ENCODE data around the gene S1PR3.

S1PR3 gene

DNA sequence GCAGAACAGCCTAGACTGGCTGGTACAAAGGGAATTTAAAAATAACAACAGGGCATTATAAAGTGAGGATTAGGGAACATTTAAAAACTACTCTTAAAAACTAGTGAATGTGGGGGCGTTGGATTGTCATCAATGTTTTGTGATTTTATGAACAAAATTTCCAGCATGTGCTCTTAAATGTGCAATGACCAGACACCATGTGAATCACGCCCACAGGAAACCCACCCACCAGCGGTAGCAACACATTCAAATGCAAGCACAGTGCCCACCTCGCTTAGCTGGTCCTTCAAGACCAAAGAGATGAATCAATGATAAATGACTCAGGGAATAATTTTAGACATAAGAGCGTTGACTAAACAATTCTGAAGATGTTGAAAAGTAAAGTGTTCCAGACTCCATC lies 40.9 kb downstream of the S1PR3 start:
- H3K4me3 ChIP-seq (ENCODE audit: low read length), result no peak overlapping the region
- no peak overlapping the region for H2AFZ ChIP-seq (ENCODE audit: low read length)
- H3K79me2 ChIP-seq (ENCODE audit: low read length), result no peaks in the 10 kb centered on the region
- TF ChIP-seq, protein P1, sequence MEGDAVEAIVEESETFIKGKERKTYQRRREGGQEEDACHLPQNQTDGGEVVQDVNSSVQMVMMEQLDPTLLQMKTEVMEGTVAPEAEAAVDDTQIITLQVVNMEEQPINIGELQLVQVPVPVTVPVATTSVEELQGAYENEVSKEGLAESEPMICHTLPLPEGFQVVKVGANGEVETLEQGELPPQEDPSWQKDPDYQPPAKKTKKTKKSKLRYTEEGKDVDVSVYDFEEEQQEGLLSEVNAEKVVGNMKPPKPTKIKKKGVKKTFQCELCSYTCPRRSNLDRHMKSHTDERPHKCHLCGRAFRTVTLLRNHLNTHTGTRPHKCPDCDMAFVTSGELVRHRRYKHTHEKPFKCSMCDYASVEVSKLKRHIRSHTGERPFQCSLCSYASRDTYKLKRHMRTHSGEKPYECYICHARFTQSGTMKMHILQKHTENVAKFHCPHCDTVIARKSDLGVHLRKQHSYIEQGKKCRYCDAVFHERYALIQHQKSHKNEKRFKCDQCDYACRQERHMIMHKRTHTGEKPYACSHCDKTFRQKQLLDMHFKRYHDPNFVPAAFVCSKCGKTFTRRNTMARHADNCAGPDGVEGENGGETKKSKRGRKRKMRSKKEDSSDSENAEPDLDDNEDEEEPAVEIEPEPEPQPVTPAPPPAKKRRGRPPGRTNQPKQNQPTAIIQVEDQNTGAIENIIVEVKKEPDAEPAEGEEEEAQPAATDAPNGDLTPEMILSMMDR (IDR thresholded peaks at IDR 0.05; ENCODE audit: low read length), result no peak
- no peak for TF ChIP-seq EZH2phosphoT487 (IDR thresholded peaks at IDR 0.05; ENCODE audit: low read length)
- no peak for TF ChIP-seq EZH2 (optimal IDR thresholded peaks at IDR 0.05; ENCODE audit: low read depth, low read length)
- H3K9me2 ChIP-seq (replicated peaks; ENCODE audit: insufficient read depth, low read length), result no peaks in the 10 kb centered on the region
- H3K27me3 ChIP-seq (replicated peaks; ENCODE audit: insufficient read depth, low read length), result no peaks in the 10 kb centered on the region
- H3K36me3 ChIP-seq (replicated peaks; ENCODE audit: insufficient read depth, low read length), result no peaks in the 10 kb centered on the region
- DNase-seq, result no peak
- no peak overlapping the region for H3K4me2 ChIP-seq (ENCODE audit: low read depth, low read length)
- H3K9ac ChIP-seq (ENCODE audit: low read length), result no peak overlapping the region
- no peaks in the 10 kb centered on the region for H4K20me1 ChIP-seq (ENCODE audit: insufficient read depth, low read length)
- H3K9me3 ChIP-seq (replicated peaks; ENCODE audit: insufficient read depth, low read length), result no peaks in the 10 kb centered on the region
- no peaks in the 10 kb centered on the region for H3F3A ChIP-seq (ENCODE audit: insufficient read depth, low read length)
- no peak overlapping the region for H3K27ac ChIP-seq (ENCODE audit: low read length)
- no peaks in the 10 kb centered on the region for H3K4me1 ChIP-seq (ENCODE audit: low read length)

DNA sequence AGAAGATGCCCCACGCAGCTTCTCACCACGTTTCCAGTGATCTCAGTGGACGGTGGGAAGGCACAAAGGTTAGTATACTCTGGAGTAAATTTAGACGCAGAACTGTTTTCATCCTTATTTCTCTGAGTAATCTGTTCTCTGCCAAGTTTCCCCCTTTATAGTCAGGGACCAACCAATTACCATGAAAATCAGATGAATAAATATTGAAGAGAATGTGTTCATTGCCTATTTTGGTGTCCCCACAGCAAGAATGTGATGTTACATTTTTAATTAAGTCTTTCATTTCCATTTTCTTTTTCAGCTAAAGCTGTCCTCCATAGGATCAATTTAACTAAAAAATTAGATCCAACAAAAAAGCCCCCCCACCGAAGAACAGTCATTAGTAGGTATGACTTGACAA lies 41.4 kb downstream of the S1PR3 start:
- no peak overlapping the region for H2AFZ ChIP-seq (ENCODE audit: low read length)
- H3F3A ChIP-seq (ENCODE audit: insufficient read depth, low read length), result no peaks in the 10 kb centered on the region
- H3K27ac ChIP-seq (ENCODE audit: low read length), result no peak overlapping the region
- H3K4me2 ChIP-seq (ENCODE audit: low read depth, low read length), result no peak overlapping the region
- no peak overlapping the region for H3K4me3 ChIP-seq (ENCODE audit: low read length)
- no peaks in the 10 kb centered on the region for H3K9me2 ChIP-seq (replicated peaks; ENCODE audit: insufficient read depth, low read length)
- no peaks in the 10 kb centered on the region for H3K9me3 ChIP-seq (replicated peaks; ENCODE audit: insufficient read depth, low read length)
- H4K20me1 ChIP-seq (ENCODE audit: insufficient read depth, low read length), result no peaks in the 10 kb centered on the region
- DNase-seq, result no peak
- no peaks in the 10 kb centered on the region for H3K79me2 ChIP-seq (ENCODE audit: low read length)
- no peaks in the 10 kb centered on the region for H3K36me3 ChIP-seq (replicated peaks; ENCODE audit: insufficient read depth, low read length)
- H3K9ac ChIP-seq (ENCODE audit: low read length), result no peak overlapping the region
- no peaks in the 10 kb centered on the region for H3K27me3 ChIP-seq (replicated peaks; ENCODE audit: insufficient read depth, low read length)
- H3K4me1 ChIP-seq (ENCODE audit: low read length), result no peaks in the 10 kb centered on the region
- TF ChIP-seq, protein P1 (IDR thresholded peaks at IDR 0.05; ENCODE audit: low read length), result no peak
- no peak for TF ChIP-seq EZH2phosphoT487 (IDR thresholded peaks at IDR 0.05; ENCODE audit: low read length)
- TF ChIP-seq EZH2 (optimal IDR thresholded peaks at IDR 0.05; ENCODE audit: low read depth, low read length), result no peak

DNA sequence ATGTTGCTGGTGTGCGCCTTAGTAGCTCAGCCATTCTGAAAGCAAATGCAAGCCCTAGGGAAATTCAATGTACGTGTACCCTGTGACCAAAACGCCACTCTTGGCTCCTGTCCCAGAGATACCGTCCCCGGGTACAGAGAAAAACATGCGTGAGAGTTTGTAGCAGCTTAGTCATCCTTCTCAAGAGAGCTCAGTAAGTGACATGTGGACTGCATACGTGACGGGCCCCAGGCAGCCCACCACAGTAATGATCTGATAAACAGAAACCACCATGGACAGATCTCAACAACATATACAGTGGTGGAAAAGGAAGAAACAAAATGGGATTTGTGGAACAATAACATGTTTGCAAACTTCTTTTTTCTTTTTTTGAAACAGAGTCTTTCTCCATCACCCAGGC lies 45.1 kb downstream of the S1PR3 start:
- Histone ChIP-seq H3F3A (ENCODE audit: insufficient read depth, low read length) (no peaks in the 10 kb centered on the region), H3K36me3 (replicated peaks; ENCODE audit: insufficient read depth, low read length) (no peaks in the 10 kb centered on the region), H3K27ac (ENCODE audit: low read length) (no peak overlapping the region), H4K20me1 (ENCODE audit: insufficient read depth, low read length) (no peaks in the 10 kb centered on the region), H3K9me3 (replicated peaks; ENCODE audit: insufficient read depth, low read length) (no peaks in the 10 kb centered on the region), H3K4me1 (ENCODE audit: low read length) (no peaks in the 10 kb centered on the region), H2AFZ (ENCODE audit: low read length) (no peak overlapping the region), H3K79me2 (ENCODE audit: low read length) (no peaks in the 10 kb centered on the region), H3K9ac (ENCODE audit: low read length) (no peak overlapping the region), H3K4me2 (ENCODE audit: low read depth, low read length) (no peak overlapping the region), H3K27me3 (replicated peaks; ENCODE audit: insufficient read depth, low read length) (no peaks in the 10 kb centered on the region), H3K4me3 (ENCODE audit: low read length) (no peak overlapping the region), H3K9me2 (replicated peaks; ENCODE audit: insufficient read depth, low read length) (no peaks in the 10 kb centered on the region)
- no peak for DNase-seq
- TF ChIP-seq EZH2 (optimal IDR thresholded peaks at IDR 0.05; ENCODE audit: low read depth, low read length), result no peak
- TF ChIP-seq, protein P1 (IDR thresholded peaks at IDR 0.05; ENCODE audit: low read length), result no peak
- TF ChIP-seq EZH2phosphoT487 (IDR thresholded peaks at IDR 0.05; ENCODE audit: low read length), result no peak
